ENCODE data around the gene AZU1.
"Not testable (repeated sequence)": the region's sequence is repeated elsewhere in the genome, so short reads cannot be mapped to it uniquely, and the experiment has no call there.

The AZU1 gene

GRCh38 chr19:873561-874041, 46.0 kb downstream of the AZU1 start:
- DNase-seq (ENCODE audit: low read depth), result no peak

GRCh38 chr19:875265-875879, 47.7 kb downstream of the AZU1 start:
- no peak for DNase-seq (ENCODE audit: low read depth)

GRCh38 chr19:876089-876488, 48.5 kb downstream of the AZU1 start:
- DNase-seq (ENCODE audit: low read depth), result no peak

- DNase-seq (ENCODE audit: low read depth), result no peak
Observed at GRCh38 chr19:876780-877314, 49.2 kb downstream of the AZU1 start.

- not testable (repeated sequence) for DNase-seq (ENCODE audit: low read depth)
Observed at GRCh38 chr19:877992-878660, 50.5 kb downstream of the AZU1 start.

- not testable (repeated sequence) for DNase-seq (ENCODE audit: low read depth)
Observed at GRCh38 chr19:878751-879561, 51.3 kb downstream of the AZU1 start.

GRCh38 chr19:879711-880438, 52.2 kb downstream of the AZU1 start:
- no peak for DNase-seq (ENCODE audit: low read depth)
